ENCODE measurements around the gene FDXR.

GRCh38 chr17:74864866-74865395, 7.9 kb downstream of the FDXR start:
- TF ChIP-seq EP300 (IDR thresholded peaks at IDR 0.05) (no peak), RARB (CRISPR knock-in tag; IDR thresholded peaks at IDR 0.05) (no peak), ZNF302 (CRISPR knock-in tag; IDR thresholded peaks at IDR 0.05) (no peak), CBX2 (IDR thresholded peaks at IDR 0.05; ENCODE audit: borderline replicate concordance, low read depth) (no peak)
- TF ChIP-seq, protein P1, sequence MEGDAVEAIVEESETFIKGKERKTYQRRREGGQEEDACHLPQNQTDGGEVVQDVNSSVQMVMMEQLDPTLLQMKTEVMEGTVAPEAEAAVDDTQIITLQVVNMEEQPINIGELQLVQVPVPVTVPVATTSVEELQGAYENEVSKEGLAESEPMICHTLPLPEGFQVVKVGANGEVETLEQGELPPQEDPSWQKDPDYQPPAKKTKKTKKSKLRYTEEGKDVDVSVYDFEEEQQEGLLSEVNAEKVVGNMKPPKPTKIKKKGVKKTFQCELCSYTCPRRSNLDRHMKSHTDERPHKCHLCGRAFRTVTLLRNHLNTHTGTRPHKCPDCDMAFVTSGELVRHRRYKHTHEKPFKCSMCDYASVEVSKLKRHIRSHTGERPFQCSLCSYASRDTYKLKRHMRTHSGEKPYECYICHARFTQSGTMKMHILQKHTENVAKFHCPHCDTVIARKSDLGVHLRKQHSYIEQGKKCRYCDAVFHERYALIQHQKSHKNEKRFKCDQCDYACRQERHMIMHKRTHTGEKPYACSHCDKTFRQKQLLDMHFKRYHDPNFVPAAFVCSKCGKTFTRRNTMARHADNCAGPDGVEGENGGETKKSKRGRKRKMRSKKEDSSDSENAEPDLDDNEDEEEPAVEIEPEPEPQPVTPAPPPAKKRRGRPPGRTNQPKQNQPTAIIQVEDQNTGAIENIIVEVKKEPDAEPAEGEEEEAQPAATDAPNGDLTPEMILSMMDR (IDR thresholded peaks at IDR 0.05), result peak; percentile 77
